NOMO-1 treated with dmso at 0.1 percent for 144 hours (cell line): ENCODE measurements around the gene BIRC3.
A peak's percentile ranks its signal among the peaks of the same experiment; 100 is the strongest.

ENCODE experiments used
- DNase-seq: peaks from one replicate; lab custom pipeline; 2025; ENCODE audit not compliant: unreplicated experiment; lab: John Stamatoyannopoulos, UW

The BIRC3 gene

GRCh38 chr11:102317099-102317767 is at the start of gene BIRC3:
TSS of gene BIRC3 (plus strand) at chr11:102317484. CDS start at chr11:102324510, 7,026 bp downstream.
- peak; percentile 88 for DNase-seq

DNA sequence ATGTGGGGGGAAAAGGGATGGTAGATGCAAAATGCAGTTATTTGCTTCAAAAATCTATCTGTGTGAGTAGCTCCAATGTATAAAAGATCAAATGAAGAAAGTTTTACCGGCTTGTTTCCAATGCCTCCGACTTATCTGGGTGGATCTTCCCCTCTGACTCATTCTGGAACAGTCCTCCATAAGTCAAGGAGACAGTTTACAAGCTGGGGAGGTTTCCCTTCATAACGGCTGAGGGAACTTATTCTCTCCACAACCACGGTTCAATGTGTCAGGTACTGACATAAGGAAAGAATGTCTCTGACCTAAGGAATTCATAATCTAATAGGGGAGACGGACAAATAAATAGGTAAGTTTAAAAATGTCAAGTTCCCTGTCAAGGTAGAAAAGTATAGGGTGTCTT is 49.7 kb upstream of the BIRC3 start:
- no peak for DNase-seq

DNA sequence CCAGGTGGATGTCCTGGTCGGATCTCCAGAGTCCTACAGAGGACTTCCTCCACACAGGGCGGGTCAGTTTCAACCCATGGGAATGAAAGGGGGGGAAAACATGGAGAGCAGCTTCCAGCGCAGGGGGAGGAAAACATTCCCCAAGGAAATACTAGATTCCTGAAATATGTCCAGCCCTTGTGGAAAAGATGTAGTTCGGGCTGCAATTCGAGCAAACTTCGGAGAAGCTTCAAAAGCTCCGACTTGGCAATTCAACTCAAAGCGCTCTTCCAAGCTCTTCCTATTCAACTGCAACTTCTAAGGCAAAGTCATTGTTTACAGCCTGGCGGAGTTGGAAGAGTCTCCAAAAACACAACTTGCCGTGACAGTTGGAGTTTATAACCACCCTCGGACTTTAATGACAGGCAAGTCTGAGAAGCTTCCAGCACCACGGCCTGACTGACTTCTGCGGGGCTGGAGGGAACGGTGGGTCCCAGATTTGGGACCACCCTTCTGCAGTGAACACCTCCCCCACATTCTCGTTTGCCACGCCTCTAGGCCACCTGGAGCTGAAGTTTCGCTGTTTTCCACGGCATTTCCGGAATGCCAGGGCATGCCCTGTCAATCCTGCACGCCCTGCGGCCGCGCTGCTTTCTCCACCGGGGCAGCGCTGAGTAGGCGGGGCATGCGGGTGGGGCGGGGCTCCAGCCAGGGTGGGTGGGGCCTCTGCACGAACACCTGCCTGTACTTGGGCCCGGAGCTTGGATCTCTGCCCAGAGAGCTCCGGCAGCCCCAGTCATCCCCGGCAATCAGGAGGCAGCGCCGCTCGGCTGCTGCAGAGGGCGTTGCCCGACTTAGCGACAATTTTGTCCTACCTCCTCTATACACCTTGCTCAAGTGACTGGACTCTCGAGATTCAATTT is 49.0 kb upstream of the BIRC3 start:
- DNase-seq: peak; percentile 70

- DNase-seq: no peak
Measured at GRCh38 chr11:102268985-102269470, 48.3 kb upstream of the BIRC3 start.

DNA sequence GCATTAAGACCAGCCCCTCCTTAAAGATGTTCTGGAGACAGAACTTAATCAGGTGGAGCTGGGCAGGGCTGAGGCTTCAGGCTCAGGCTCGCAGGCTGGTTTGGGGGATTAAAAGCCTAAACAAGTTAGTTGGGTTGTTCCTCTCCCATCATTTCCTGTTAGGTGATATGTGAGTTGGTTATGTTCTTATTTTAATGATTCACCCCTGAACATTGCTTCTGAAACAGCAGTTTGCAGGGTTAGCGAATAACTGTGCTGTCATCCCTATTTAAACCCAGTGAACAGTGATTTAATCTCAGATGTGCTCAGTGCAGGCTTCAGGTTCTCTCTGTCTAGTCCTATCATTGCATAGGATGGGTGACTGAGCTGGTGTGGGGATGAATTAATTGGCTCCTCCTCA is 47.4 kb upstream of the BIRC3 start:
- DNase-seq: no peak

DNA sequence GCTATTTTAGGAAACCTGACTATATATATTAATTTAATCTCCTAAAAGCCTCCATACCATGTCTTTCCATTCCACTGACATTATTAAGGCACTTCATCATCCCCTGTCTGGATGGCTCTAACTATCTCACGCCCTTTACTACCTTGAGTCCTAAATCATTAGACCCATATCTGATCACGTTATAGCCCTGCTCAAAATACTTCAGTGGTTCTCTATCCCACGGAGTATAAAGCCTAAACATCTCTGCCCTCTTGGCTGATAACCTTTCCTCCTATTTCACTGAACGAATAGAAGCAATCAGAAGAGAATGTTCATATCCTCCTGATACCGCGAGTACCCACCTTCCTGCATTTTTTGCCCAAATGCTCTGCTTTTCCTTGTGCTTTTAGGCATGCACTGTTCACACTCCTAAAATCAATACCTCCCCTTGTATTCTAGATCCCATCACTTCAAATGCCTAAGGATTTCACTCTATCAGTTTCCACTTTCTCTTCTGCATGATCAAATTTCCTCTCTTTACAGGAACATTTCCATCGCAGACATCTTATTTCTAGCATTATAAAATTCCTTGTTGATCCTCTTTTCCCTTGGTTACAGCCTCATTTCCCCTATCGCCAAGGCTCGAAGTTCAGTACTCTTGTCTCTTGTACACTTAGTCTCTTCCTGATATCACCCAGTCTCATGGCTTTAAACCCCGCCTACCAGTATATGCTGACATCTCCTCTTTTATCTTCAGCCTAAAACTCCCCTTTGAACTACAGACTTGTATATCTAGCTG is 45.0 kb upstream of the BIRC3 start:
- no peak for DNase-seq

- no peak for DNase-seq
Measured at GRCh38 chr11:102274628-102275027, 42.7 kb upstream of the BIRC3 start.

- DNase-seq: no peak
Measured at GRCh38 chr11:102276362-102276761, 40.9 kb upstream of the BIRC3 start.

DNA sequence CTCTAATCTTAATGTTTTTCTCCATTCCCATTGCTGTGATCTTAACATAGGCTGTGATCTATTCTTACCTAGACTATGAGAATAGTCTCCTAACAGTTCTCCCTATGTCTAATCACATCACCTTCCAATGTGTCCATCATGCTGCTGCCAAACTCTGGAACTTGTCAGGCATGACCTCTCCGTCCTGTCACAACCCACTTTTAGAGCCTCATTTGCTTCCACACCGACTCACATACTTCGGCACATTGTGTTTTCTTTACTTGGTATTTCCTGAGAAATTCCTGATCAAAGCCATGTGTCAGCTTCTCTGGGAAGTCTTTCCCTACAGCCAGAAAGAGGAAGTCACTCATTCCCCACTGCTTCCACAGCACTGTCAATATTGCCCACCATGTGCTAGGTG is 40.5 kb upstream of the BIRC3 start:
- DNase-seq: no peak

DNA sequence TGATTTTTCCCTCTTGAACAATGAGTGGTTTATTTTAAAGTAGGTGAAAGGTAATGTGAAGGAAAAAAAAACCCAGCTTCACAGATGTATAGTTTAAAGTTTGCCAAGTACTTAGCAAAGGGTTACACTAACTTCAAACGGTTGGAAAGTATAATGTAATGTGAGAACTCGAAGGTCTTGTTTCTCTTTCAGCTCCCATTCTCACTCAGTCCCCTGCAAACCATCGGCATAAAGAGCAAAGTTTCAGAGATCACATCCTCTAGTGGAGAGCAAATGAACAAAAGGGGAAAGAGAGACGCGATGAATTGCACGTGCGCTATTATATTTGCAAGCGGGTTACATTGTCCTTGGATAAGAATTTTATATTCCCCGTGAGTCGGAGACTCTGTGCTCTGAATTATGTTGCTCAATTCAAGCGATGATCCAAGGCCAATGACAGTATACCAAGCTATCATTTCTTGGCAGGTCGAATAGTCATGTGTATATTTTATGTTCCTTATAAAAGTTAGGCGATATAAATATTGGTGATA is 37.6 kb upstream of the BIRC3 start:
- DNase-seq: no peak

DNA sequence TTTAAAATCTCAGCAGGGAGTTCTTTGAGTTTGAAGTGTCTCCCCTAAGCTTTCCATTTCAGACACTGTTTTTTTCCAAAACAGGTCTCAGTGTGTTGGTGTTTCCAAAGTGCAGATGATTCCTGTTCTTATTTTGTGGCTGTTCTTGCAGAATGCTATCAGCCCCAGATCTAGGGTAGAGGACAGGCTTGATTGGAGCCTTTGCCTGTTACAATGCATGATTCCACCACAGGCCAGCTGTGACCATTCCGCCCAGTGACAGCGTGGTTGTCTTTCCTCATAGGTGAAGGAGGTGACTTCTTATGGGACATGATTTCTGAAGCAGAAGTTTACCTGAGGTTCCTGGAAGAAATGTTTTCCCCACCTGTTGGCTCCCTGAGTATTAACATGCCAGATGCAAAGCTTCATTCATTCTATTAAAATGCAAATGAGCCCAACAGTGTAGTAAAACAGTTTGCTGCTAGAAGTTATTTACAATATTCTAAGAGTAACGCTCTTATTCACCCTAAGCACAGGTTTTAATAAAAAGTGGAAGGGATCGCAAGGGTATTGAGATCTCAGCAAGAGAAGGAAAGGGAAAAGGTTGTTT is 36.9 kb upstream of the BIRC3 start:
- no peak for DNase-seq

DNA sequence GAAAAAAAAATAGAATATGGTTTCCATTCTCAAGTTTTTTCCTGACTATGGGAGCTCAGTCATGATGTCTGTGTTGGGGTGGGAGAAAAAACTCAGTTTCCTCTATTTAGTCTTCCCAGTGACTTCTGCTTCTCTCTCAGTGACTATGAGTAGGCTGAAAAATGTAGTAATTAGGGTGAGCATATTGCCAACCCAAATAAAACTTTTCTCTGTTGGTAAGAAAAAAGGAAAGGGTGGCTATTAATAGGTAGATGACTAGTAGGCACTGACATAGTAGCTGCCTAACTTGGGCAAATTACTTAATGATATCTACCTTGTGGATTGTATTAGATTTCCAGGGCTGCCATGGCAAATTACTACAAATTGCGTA is 34.2 kb upstream of the BIRC3 start:
- peak; percentile 51 for DNase-seq

- no peak for DNase-seq
Measured at GRCh38 chr11:102284008-102284407, 33.3 kb upstream of the BIRC3 start.

- DNase-seq: no peak
Measured at GRCh38 chr11:102286292-102286691, 31.0 kb upstream of the BIRC3 start.

- DNase-seq: peak; percentile 69
Measured at GRCh38 chr11:102287964-102288724, 29.1 kb upstream of the BIRC3 start.

DNA sequence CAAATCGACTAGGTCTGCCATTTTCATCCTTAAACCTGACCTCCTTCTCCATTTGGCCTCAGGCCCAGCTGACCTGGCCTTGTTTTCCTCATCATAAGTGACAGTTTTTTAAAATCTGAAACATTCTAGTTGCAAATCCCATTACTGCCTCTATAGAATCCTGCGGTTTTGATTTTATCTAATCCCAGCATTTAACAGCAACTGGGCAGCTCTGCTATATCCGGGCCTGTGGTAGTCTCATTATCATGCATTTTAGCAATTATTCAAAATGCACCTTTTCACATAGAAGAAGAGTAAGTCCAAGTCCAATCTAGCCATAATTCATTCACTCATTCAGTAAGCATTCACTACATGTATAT is 28.6 kb upstream of the BIRC3 start:
- DNase-seq: no peak

DNA sequence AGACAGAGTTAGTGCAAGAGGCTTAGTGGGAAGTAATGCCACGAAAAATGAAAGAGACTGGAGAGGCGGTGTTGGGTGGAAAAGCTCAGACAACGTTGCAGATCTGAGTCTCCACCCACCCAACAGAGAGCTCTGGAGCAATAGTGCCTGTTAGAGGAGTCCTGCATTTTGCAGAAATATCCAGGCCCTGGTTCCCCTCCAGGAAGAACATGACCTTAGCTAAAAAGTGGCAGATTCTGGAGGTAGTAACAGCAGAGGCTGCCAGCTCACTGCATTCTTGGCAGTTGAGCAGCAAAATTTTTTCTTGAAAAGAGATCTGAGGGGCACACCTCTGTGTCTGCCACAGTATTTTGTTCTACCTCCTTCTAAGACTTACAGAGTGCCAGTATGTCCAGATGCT is 27.7 kb upstream of the BIRC3 start:
- no peak for DNase-seq

- no peak for DNase-seq
Measured at GRCh38 chr11:102291831-102292230, 25.5 kb upstream of the BIRC3 start.

DNA sequence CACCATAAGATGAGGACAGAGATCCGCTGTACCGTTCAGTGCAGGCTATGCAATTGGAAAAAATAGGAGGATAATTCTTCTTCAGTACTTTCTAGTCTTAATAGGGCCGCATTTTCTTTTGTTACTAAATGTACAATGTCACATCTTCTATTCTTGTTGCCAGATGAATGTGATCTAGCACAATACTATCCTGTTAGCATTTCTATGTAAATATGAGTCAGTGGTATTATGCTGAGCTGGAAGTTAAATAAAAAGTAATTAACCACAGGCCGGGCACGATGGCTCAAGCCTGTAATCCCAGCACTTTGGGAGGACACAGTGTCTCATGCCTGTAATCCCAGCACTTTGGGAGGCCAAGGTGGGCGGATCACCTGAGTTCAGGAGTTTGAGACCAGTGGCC is 24.4 kb upstream of the BIRC3 start:
- DNase-seq: no peak

DNA sequence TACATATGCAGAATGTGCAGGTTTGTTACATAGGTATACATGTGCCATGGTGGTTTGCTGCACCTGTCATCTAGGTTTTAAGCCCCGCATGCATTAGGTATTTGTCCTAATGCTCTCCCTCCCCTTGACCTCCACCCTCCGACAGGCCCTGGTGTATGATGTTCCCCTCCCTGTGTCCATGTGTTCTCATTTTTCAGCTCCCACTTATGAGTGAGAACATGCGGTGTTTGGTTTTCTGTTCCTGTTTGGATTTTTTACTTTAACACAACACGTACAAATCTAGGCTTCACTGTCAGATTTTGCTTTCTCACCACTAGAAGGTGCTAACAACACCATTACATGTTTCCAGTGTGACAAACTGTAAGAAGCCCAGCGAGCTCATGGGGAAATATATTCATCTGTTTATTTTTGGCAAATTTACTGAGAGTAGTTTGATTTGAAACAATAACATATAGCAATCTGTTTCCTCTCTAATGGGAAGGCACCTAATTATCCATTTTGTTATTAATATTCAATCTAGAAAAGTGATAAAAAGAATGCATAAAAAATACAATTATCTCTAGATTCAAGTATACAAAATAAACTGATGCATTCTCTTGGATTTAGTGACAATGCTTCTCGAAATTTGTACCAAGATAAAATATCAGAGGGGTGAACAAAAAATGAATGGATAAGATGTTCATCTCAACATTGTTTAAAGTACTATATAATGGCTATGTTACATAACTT is 23.2 kb upstream of the BIRC3 start:
- DNase-seq: no peak
